Measurements from ENCODE around the gene COG5. TPM values are rescaled to one million over a fixed set of nuclear protein-coding genes. Genes with fewer than 3 reads are reported as not detected.
A peak's percentile ranks its signal among the peaks of the same experiment; 100 is the strongest.

The COG5 gene
- total and polyA plus RNA-seq, 9 of the 15 experiments (the other 6 are each of a cell fraction or from before 2014, with no cell fraction given): 15.3 to 75.1 (median 56.4) TPM

- TF ChIP-seq ETS1 (conservative IDR thresholded peaks at IDR 0.05; ENCODE audit: control insufficient read depth, low read depth, low read length): no peak; the same call in none of the 2 replicates
- 0 out of 2 replicates have a peak, but pooled peaks have one; percentile 88 for TF ChIP-seq THRB (CRISPR knock-in tag; conservative IDR thresholded peaks at IDR 0.05)
- TF ChIP-seq CBX3 (IDR thresholded peaks at IDR 0.05; ENCODE audit: borderline replicate concordance in 1 of 2, low read length in 2 of 2): no peak
- TF ChIP-seq MTA1 (IDR thresholded peaks at IDR 0.05; ENCODE audit: borderline replicate concordance): no peak
- peak; percentile 100 for TF ChIP-seq MBD2 (IDR thresholded peaks at IDR 0.05; ENCODE audit: borderline replicate concordance, low read depth)
- TF ChIP-seq RBM14 (IDR thresholded peaks at IDR 0.05; ENCODE audit: borderline replicate concordance, insufficient read depth, low read depth, low read length): 0 out of 2 replicates have a peak, but pooled peaks have one; percentile 49
- no peak for TF ChIP-seq SETDB1 (IDR thresholded peaks at IDR 0.05; ENCODE audit: low read length)
- TF ChIP-seq, protein P1, sequence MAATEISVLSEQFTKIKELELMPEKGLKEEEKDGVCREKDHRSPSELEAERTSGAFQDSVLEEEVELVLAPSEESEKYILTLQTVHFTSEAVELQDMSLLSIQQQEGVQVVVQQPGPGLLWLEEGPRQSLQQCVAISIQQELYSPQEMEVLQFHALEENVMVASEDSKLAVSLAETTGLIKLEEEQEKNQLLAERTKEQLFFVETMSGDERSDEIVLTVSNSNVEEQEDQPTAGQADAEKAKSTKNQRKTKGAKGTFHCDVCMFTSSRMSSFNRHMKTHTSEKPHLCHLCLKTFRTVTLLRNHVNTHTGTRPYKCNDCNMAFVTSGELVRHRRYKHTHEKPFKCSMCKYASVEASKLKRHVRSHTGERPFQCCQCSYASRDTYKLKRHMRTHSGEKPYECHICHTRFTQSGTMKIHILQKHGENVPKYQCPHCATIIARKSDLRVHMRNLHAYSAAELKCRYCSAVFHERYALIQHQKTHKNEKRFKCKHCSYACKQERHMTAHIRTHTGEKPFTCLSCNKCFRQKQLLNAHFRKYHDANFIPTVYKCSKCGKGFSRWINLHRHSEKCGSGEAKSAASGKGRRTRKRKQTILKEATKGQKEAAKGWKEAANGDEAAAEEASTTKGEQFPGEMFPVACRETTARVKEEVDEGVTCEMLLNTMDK (IDR thresholded peaks at IDR 0.05; ENCODE audit: borderline replicate concordance, insufficient read depth, low read depth, low read length, poor library complexity, severe bottlenecking): no peak
- no peak for TF ChIP-seq HSF4 (CRISPR knock-in tag; IDR thresholded peaks at IDR 0.05; ENCODE audit: borderline replicate concordance)
- no peak for TF ChIP-seq ZNF77 (CRISPR knock-in tag; IDR thresholded peaks at IDR 0.05)
- TF ChIP-seq ADNP (tag; IDR thresholded peaks at IDR 0.05): no peak
- TF ChIP-seq BACH1 (tag; IDR thresholded peaks at IDR 0.05): no peak
- TF ChIP-seq MXD1 (CRISPR knock-in tag; IDR thresholded peaks at IDR 0.05; ENCODE audit: borderline replicate concordance, poor library complexity, severe bottlenecking): no peak
Measured at GRCh38 chr7:107168233-107169119, 395.2 kb downstream of the COG5 start, which contains the start of gene HBP1 (continued).
